Mesenteric fat pad (tissue), 1 donor: Measurements from ENCODE around the gene WDR90. TPM values are rescaled to one million over a fixed set of nuclear protein-coding genes. Genes with fewer than 3 reads are reported as not detected.

Experiments used
- DNase-seq: peaks from one replicate; pipeline ENCODE4 v3.0.0-alpha.2; 2020; ENCODE audit warnings: low spot score
- total RNA-seq: library from RNA; stranded (reverse); fragmentation: NEBNext Ultra II Directional; extraction: Animal tissue kit (Norgen Biotek cat#: 25700); gene quantifications from one replicate; pipeline ENCODE4 v1.2.1, GENCODE V29; 2021
- donor health status: DM: yes; HTN: yes; CAD: no.

Gene WDR90
- total RNA-seq, 1 donor from 2014 or later: 21.1 TPM

- no peak for DNase-seq
Measured at GRCh38 chr16:625977-626765, 23.0 kb upstream of the WDR90 start.

GRCh38 chr16:626787-627453, 22.2 kb upstream of the WDR90 start:
- no peak for DNase-seq

GRCh38 chr16:627454-628239, 21.5 kb upstream of the WDR90 start:
- DNase-seq: no peak

GRCh38 chr16:628321-629061, 20.7 kb upstream of the WDR90 start:
- no peak for DNase-seq

GRCh38 chr16:629185-629832, 19.9 kb upstream of the WDR90 start:
- DNase-seq: no peak

GRCh38 chr16:629833-630248, 19.3 kb upstream of the WDR90 start:
- DNase-seq: no peak

- no peak for DNase-seq
Measured at GRCh38 chr16:630249-630814, 18.8 kb upstream of the WDR90 start.

- no peak for DNase-seq
Measured at GRCh38 chr16:630815-631405, 18.3 kb upstream of the WDR90 start, which contains the start of gene WFIKKN1. Gene WFIKKN1 (plus strand): TSS chr16:630985. CDS start chr16:631254, 269 bp downstream.

- DNase-seq: no peak
Measured at GRCh38 chr16:631808-632358, 17.3 kb upstream of the WDR90 start.

- DNase-seq: no peak
Measured at GRCh38 chr16:632486-633335, 16.5 kb upstream of the WDR90 start.

- DNase-seq: no peak
Measured at GRCh38 chr16:633336-634050, 15.7 kb upstream of the WDR90 start.

GRCh38 chr16:634051-634670, 15.0 kb upstream of the WDR90 start:
- DNase-seq: no peak

- DNase-seq: no peak
Measured at GRCh38 chr16:634996-635395, 14.2 kb upstream of the WDR90 start.

GRCh38 chr16:635573-636205, 13.5 kb upstream of the WDR90 start:
- no peak for DNase-seq

GRCh38 chr16:636206-637080, 12.7 kb upstream of the WDR90 start, which contains the start of gene METTL26:
Gene METTL26 (minus strand): TSS chr16:636305. CDS start chr16:636290, 15 bp downstream.
- peak; percentile 98 for DNase-seq
